Measurements from ENCODE around the gene PEX5L. TPM values are rescaled to one million over a fixed set of nuclear protein-coding genes. Genes with fewer than 3 reads are reported as not detected.

PEX5L gene
- polyA plus RNA-seq, 1 of the 3 experiments (the other 2 are of a cell fraction): not detected

GRCh38 chr3:179765396-179765795 lies 271.3 kb downstream of the PEX5L start:
- peak overlapping the region; percentile 20 to 68; a peak in 2 of 4 replicates for H3K27ac ChIP-seq (ENCODE audit: low read depth in 2 of 2, low read length in 1 of 2)
- H4K20me1 ChIP-seq (ENCODE audit: insufficient read depth): no peaks in the 10 kb centered on the region
- ChIA-PET POLR2A (interaction anchor here (0.6 kb wide), 1 partner anchor 837 kb away, joined by 3 read pairs; the partner anchor contains the start of gene TTC14), CTCF (interaction anchor here (0.6 to 3.6 kb wide), 3 partner anchors 46 to 778 kb away, joined by 3 to 19 read pairs (median 3); no protein-coding TSS in a partner anchor)
- H3K79me2 ChIP-seq (ENCODE audit: insufficient read depth): no peaks in the 10 kb centered on the region
- DNase-seq: peak; percentile 76
- H3F3A ChIP-seq (replicated peaks; ENCODE audit: insufficient read depth): peaks cover 16% of the 10 kb centered on the region
- H3K9me3 ChIP-seq: no peaks in the 10 kb centered on the region
- H3K9me2 ChIP-seq: no peaks in the 10 kb centered on the region
- no peak overlapping the region for H3K9ac ChIP-seq
- H3K4me1 ChIP-seq (ENCODE audit: control insufficient read depth in 1 of 2, insufficient read depth in 2 of 2, low read depth in 1 of 2, low read length in 1 of 2): peaks cover 20 to 46% of the 10 kb centered on the region in 2 experiments
- peaks cover 0 to 46% of the 10 kb centered on the region in 2 experiments for H3K36me3 ChIP-seq (replicated peaks in 1 of 2; ENCODE audit: control insufficient read depth in 1 of 2, insufficient read depth in 2 of 2, low read length in 1 of 2)
- no peak overlapping the region for H3K4me3 ChIP-seq (ENCODE audit: low read depth in 2 of 2, low read length in 1 of 2)
- H3K4me2 ChIP-seq: no peak overlapping the region; the same call in 1 of the 2 replicates
- WGBS (ENCODE audit: low lambda C conversion rate): 13% methylated on average over 2 of the region's 2 CpGs
- no peak overlapping the region for H2AFZ ChIP-seq (ENCODE audit: low read depth)
- no peaks in the 10 kb centered on the region for H3K27me3 ChIP-seq (ENCODE audit: insufficient read depth)
- no peak for TF ChIP-seq RAD21 (IDR thresholded peaks at IDR 0.05; ENCODE audit: low read length)
- TF ChIP-seq IRF3 (IDR thresholded peaks at IDR 0.05; ENCODE audit: low read depth, low read length): no peak
- TF ChIP-seq TCF12 (IDR thresholded peaks at IDR 0.05): peak; percentile 87
- TF ChIP-seq YY1 (IDR thresholded peaks at IDR 0.05; ENCODE audit: low read depth): no peak
- no peak for TF ChIP-seq USF2 (IDR thresholded peaks at IDR 0.05; ENCODE audit: borderline replicate concordance, low read depth, low read length)
- peak in 1 of 2 experiments; percentile 93; a peak in 2 of 4 replicates for TF ChIP-seq EP300 (IDR thresholded peaks at IDR 0.05; ENCODE audit: borderline replicate concordance in 1 of 2, low read depth in 1 of 2, low read length in 1 of 2)
- TF ChIP-seq NRF1 (IDR thresholded peaks at IDR 0.05; ENCODE audit: low read depth, low read length): no peak
- TF ChIP-seq RCOR1 (IDR thresholded peaks at IDR 0.05; ENCODE audit: low read length): peak; percentile 95
- TF ChIP-seq ELF1 (IDR thresholded peaks at IDR 0.05): no peak
- TF ChIP-seq GATA2 (CRISPR knock-in tag; IDR thresholded peaks at IDR 0.05): peak; percentile 91
- no peak for TF ChIP-seq FOSL2 (IDR thresholded peaks at IDR 0.05; ENCODE audit: borderline replicate concordance, low read depth)
- no peak for TF ChIP-seq USF1 (IDR thresholded peaks at IDR 0.05; ENCODE audit: borderline replicate concordance, low read depth)
- no peak for TF ChIP-seq MAX (IDR thresholded peaks at IDR 0.05; ENCODE audit: low read depth)
- TF ChIP-seq CHD2 (IDR thresholded peaks at IDR 0.05; ENCODE audit: low read length, partially characterized antibody): peak; percentile 92
- TF ChIP-seq MXI1 (IDR thresholded peaks at IDR 0.05; ENCODE audit: low read depth, low read length): peak; percentile 93; the same call in 1 of the 2 replicates
- no peak for TF ChIP-seq MEF2A (IDR thresholded peaks at IDR 0.05; ENCODE audit: borderline replicate concordance, low read depth)
- TF ChIP-seq SMC3 (IDR thresholded peaks at IDR 0.05; ENCODE audit: low read depth, low read length): no peak
- TF ChIP-seq FOXJ3 (CRISPR knock-in tag; IDR thresholded peaks at IDR 0.05): peak; percentile 86
- TF ChIP-seq SIN3A (IDR thresholded peaks at IDR 0.05; ENCODE audit: borderline replicate concordance, low read depth, low read length): peak; percentile 40; the same call in 1 of the 2 replicates
- no peak for TF ChIP-seq RFX5 (IDR thresholded peaks at IDR 0.05; ENCODE audit: low read length)
- peak; percentile 82 for TF ChIP-seq PBX3 (IDR thresholded peaks at IDR 0.05)
- no peak for TF ChIP-seq ZBTB33 (IDR thresholded peaks at IDR 0.05; ENCODE audit: borderline replicate concordance, low read depth)
- TF ChIP-seq POLR2AphosphoS5 (IDR thresholded peaks at IDR 0.05; ENCODE audit: low read depth, low read length): peak; percentile 84
- TF ChIP-seq FOXM1 (IDR thresholded peaks at IDR 0.05; ENCODE audit: low read depth): 0 out of 2 replicates have a peak, but pooled peaks have one; percentile 35
- TF ChIP-seq REST (IDR thresholded peaks at IDR 0.05; ENCODE audit: low read depth, low read length): no peak

All from SK-N-SH (cell line).